AG09319 (cell line): ENCODE data around the gene FLAD1.
"Not testable (repeated sequence)": the region's sequence is repeated elsewhere in the genome, so short reads cannot be mapped to it uniquely, and the experiment has no call there.

ENCODE experiments used
- DNase-seq: peaks from one replicate; pipeline ENCODE4 v3.0.0-alpha.2; 2010; ENCODE audit warnings: low read depth; ENCODE audit errors: extremely low read depth
- TF ChIP-seq, protein P1 (sequence below): IDR thresholded peaks from 2 replicates; pipeline ENCODE4 v1.5.1; 2011; ENCODE audit warnings: low read depth, mild to moderate bottlenecking, inconsistent platforms, low read length, moderate library complexity

FLAD1 gene

DNA sequence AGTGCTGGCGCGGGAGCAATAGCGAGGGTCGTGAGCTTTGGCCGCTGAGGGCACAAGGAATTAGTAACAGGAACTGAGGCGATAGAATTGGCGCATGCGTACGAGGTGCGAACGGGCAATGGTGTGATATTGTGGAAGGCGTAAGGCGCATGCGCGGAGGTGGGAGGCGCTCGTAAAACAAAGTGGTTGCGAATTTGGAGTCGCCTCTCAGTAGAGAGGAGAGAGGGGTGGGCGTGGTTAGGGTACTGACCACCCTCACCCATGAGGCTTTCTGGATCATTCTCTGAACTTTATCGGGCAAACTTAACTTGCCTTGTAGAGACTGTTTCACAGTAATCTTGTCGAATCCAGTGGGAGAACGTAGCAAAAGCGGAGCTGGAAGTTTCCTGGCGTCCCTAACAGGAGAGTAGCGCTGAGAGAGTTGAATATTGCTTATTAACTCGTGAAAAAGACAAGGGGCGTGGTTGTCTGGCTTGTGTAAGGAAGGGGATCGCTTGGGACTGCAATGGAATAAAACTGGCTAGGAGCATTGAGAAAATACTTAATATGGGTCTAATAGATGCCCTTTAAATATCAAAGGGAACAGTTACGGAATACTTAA lies 8.2 kb upstream of the FLAD1 start:
- TF ChIP-seq, protein P1, sequence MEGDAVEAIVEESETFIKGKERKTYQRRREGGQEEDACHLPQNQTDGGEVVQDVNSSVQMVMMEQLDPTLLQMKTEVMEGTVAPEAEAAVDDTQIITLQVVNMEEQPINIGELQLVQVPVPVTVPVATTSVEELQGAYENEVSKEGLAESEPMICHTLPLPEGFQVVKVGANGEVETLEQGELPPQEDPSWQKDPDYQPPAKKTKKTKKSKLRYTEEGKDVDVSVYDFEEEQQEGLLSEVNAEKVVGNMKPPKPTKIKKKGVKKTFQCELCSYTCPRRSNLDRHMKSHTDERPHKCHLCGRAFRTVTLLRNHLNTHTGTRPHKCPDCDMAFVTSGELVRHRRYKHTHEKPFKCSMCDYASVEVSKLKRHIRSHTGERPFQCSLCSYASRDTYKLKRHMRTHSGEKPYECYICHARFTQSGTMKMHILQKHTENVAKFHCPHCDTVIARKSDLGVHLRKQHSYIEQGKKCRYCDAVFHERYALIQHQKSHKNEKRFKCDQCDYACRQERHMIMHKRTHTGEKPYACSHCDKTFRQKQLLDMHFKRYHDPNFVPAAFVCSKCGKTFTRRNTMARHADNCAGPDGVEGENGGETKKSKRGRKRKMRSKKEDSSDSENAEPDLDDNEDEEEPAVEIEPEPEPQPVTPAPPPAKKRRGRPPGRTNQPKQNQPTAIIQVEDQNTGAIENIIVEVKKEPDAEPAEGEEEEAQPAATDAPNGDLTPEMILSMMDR: no peak
- peak; percentile 90 for DNase-seq

DNA sequence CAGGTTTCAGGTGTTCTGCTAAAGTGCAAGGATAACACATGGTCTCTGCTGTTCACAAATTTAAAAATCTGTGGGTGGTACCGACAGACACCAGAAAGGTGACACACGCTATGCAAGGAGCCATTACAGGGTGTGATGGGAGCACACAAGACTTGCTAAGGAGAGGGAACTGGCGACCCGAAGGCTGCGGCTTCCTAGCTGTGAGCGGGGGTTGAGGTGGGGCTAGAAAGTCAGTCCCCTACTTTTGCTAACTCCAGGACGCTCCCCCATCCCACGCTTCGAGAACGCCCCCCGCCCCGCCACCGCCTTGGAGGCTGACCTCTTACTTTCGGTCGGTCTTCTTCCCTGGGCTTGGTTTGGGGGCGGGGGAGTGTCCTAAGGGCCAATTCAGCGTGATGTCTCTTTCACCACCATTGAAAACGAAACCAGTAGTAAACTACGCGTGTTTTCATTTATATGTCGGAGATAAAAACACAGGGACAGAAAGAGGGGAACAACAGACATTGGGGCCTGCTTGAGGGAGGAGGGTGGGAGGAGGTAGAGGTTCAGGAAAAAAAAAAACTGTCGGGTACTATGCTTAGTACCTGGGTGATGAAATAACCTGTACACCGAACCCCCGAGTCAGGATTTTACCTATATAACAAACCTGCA lies 7.6 kb upstream of the FLAD1 start:
- TF ChIP-seq, protein P1: no peak
- DNase-seq: no peak

DNA sequence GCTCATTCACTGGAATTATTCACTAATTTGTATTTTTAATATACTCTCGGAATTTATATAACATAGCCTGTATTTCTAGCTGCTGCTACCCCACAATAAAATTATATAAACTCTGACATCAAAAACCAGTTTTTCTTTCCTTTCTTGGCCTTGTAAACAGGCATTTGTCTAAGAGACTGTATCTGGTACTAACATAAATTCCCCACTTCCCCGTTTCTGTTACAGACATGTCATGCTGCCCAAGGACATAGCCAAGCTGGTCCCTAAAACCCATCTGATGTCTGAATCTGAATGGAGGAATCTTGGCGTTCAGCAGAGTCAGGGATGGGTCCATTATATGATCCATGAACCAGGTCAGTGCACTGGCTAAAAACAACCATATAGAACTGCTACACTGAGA lies 5.4 kb upstream of the FLAD1 start:
- not testable (repeated sequence) for DNase-seq

DNA sequence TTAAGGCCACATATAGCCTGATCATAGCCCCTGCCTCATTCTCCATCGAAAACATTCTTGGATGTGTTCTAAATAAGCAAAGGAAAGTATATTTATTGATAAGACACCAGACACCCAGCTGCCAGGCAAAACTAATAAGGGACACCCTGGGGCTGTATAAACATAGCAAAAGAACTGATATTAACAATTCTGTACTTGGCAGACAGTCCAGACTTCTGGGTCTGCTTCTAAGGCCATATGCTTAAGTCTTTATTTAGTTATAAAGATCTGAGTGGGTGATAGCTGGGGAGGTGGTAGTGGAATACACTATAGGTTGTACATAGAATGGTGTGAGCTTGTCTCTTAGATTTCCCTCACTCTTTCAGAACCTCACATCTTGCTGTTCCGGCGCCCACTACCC lies 4.8 kb upstream of the FLAD1 start:
- TF ChIP-seq, protein P1: no peak
- no peak for DNase-seq

DNA sequence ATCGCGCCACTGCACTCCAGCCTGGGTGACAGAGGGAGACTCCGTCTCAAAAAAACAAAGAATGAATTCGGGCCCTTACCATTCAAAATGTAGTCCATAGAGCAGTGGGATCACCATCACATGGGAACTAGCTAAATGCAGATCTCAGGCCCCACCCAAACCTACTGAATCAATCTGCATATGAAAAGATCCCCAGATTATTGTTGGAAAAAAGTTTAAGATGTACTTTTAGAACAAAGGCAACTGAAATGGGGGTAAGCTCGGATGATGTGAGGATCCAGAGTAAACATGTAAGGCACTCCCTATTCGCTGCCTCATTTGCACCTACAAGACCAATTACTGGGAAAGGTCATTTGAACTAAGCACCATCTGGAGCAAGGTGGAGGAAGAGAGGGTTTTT lies 803 bp upstream of the FLAD1 start:
- no peak for DNase-seq
- TF ChIP-seq, protein P1: no peak

DNA sequence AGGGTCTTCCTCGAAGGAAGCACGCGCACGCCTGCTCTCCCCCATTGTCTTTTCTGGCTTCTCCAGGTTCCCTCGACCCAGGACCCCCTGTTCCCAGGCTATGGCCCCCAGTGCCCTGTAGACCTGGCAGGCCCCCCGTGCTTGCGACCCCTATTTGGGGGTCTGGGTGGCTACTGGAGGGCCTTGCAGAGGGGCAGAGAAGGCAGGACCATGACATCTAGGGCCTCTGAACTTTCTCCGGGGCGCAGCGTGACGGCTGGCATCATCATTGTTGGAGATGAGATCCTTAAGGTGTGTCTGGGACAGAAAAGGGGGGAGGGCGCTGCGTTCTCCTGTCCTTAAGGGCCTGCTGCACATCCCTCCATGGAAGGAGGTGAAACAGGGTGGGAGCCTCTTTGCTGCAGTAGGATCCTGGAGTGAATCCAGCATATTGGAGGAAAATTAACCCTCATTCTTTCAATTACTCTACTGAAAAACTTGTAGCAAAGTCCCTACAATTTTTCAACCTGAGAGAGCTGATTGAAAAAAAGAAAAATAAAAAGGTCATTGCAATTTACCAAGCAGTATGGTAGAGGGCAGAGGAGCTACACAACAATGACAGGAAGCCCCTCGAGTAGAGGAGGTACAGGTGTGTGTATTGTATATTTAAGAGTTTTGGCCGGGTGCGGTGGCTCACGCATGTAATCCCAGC lies 777 bp downstream of the FLAD1 start:
- TF ChIP-seq, protein P1: no peak

DNA sequence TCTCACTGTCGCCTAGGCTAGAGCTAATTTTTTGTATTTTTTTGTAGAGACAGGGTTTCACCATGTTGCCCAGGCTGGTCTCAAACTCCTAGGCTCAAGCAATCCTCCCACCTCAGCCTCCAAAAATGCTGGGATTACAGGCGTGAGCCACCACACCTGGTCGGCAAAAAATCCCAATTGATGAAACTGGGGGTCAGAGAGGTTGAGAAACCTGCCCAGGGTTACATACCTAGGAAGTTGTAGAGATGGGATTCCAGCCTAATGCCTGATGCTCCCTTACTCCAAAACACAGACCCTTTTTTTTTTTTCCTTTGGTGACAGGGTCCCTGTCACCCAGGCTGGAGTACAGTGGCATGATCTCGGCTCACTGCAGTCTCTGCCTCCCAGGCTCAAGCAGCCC lies 3.6 kb downstream of the FLAD1 start:
- not testable (repeated sequence) for DNase-seq

More for the DNA sequence above, 777 bp downstream of the FLAD1 start:
- no peak for DNase-seq

DNA sequence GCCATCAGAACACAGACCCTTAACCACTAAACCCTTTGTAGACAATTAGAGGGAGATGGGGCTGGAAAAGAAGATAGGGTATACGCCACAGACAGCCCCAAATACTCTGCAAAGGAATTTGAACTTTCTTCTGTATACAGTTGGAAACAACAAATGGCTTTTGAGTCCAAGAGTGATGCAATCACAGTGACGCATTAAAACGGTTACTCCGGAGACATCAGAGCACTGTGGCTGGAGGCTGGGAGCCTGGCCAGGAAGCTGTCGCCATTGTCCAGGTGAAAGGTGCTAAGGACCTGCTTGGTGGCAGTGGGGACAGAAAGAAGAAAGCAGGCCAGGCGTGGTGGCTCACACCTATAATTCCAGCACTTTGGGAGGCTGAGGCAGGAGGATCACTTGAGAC lies 4.2 kb downstream of the FLAD1 start:
- no peak for DNase-seq
- TF ChIP-seq, protein P1: no peak
